HG02798 (cell line): ENCODE results near the gene ALPP.
"Not testable (repeated sequence)": the region's sequence is repeated elsewhere in the genome, so short reads cannot be mapped to it uniquely, and the experiment has no call there.

Experiments
- ATAC-seq: cut with Tn5 transposase; IDR thresholded peaks from one replicate; pipeline ENCODE4 v1.9.1; 2021; ENCODE audit warnings: mild to moderate bottlenecking; ENCODE audit not compliant: unreplicated experiment, poor library complexity

The ALPP gene

GRCh38 chr2:232418466-232419244 is 40.1 kb downstream of the ALPP start:
- ATAC-seq = no peak

GRCh38 chr2:232419245-232420072 is 40.9 kb downstream of the ALPP start:
- ATAC-seq = no peak

GRCh38 chr2:232420073-232420454 is 41.5 kb downstream of the ALPP start:
- no peak for ATAC-seq

- no peak for ATAC-seq
These were observed 42.1 kb downstream of the ALPP start for GRCh38 chr2:232420463-232421188.

- no peak for ATAC-seq
These were observed 42.7 kb downstream of the ALPP start for GRCh38 chr2:232421189-232421785.

GRCh38 chr2:232422051-232422450 is 43.5 kb downstream of the ALPP start:
- no peak for ATAC-seq

GRCh38 chr2:232422996-232423395 is 44.4 kb downstream of the ALPP start:
- not testable (repeated sequence) for ATAC-seq

GRCh38 chr2:232423407-232423806 is 44.9 kb downstream of the ALPP start:
- ATAC-seq = not testable (repeated sequence)

- ATAC-seq = no peak
These were observed 53.4 kb downstream of the ALPP start for GRCh38 chr2:232431705-232432590.
